Heart left ventricle (tissue), 16 donors: ENCODE results near the gene ZNF254. TPM values are rescaled to one million over a fixed set of nuclear protein-coding genes. Genes with fewer than 3 reads are reported as not detected.

ENCODE experiments used
- ATAC-seq, 4 donors: fragments of 200-7000 bp; cut with Tn5 transposase; one replicate each; pipeline ENCODE4 v1.9.1; 2020 to 2022; ENCODE audit warnings: moderate library complexity in 4 of 4, mild to moderate bottlenecking in 3 of 4, moderate number of reproducible peaks in 1 of 4
- DNase-seq, 5 donors: peaks; one replicate each; pipeline ENCODE4 v3.0.0-alpha.2; 2020
- H3K27ac ChIP-seq, 12 donors: fragments of 200-600 bp; sonication (generic) in 4 of 12; one replicate each; pipeline versions ENCODE4 v1.5.0 to v1.8.0; 2016 to 2022; ENCODE audit warnings: mild to moderate bottlenecking in 2 of 12
- H3K27me3 ChIP-seq, 9 donors: fragments of 200-600 bp; sonication (generic) in 2 of 9; one replicate each; pipeline versions ENCODE4 v1.5.1 to v1.8.0; 2016 to 2022; ENCODE audit warnings: mild to moderate bottlenecking in 3 of 9
- H3K36me3 ChIP-seq, 9 donors: fragments of 200-600 bp; sonication (generic) in 2 of 9; one replicate each; pipeline versions ENCODE4 v1.5.0 to v1.8.0; 2018 to 2022; ENCODE audit warnings: mild to moderate bottlenecking in 2 of 9
- H3K4me1 ChIP-seq, 12 donors: fragments of 200-600 bp; sonication (generic) in 4 of 12; one replicate each; pipeline versions ENCODE4 v1.5.0 to v1.8.0; 2016 to 2022; ENCODE audit warnings: mild to moderate bottlenecking in 3 of 12
- H3K4me3 ChIP-seq, 12 donors: fragments of 200-600 bp; sonication (generic) in 4 of 12; one replicate each; pipeline versions ENCODE4 v1.5.0 to v1.8.0; 2017 to 2022; ENCODE audit warnings: mild to moderate bottlenecking in 9 of 12, moderate library complexity in 4 of 12
- H3K9me3 ChIP-seq, 12 donors: fragments of 200-600 bp; sonication (generic) in 4 of 12; one replicate each; pipeline versions ENCODE4 v1.5.0 to v1.8.0; 2016 to 2022; ENCODE audit warnings: mild to moderate bottlenecking in 1 of 12
- CTCF ChIP-seq, 12 donors: fragments of 200-600 bp; sonication (generic) in 4 of 12; IDR thresholded peaks; one replicate each; pipeline versions ENCODE4 v1.5.0 to v1.8.0; 2018 to 2022; ENCODE audit warnings: antibody characterized with exemption in 12 of 12, mild to moderate bottlenecking in 5 of 12
- POLR2A ChIP-seq, 2 donors: fragments of 450-650 bp; IDR thresholded peaks; one replicate each; pipeline ENCODE4 v1.6.1; 2017; ENCODE audit warnings: antibody characterized with exemption in 2 of 2, mild to moderate bottlenecking in 2 of 2, moderate library complexity in 2 of 2
- WGBS, 4 donors: extraction: QIAGEN DNeasy Blood & Tissue Kit in 2 of 4; methylation state at CpG; one replicate each; pipeline versions ENCODE4 v1.1.5 to v1.1.7; 2013 to 2018; 5-methylcytosine and 5-hydroxymethylcytosine counted together
- intact Hi-C, 10 donors: fragments of 100-400 bp; cut with DNase I; formaldehyde crosslinking; loops; one replicate each; pipeline versions ENCODE4 v1.11.1 to v1.14.2; 2022
- polyA plus RNA-seq, 2 donors: library from polyadenylated mRNA; stranded (reverse); fragments of 200-250 nt; gene quantifications; one replicate each; pipeline ENCODE4 v1.2.3, GENCODE V29; 2013
- total RNA-seq, 9 donors: library from RNA; depleted of rRNA in 2 of 9; stranded (reverse); fragments of >200 nt in 2 of 9; fragmentation: NEBNext Ultra II Directional in 3 of 9; extraction: Animal tissue kit (Norgen Biotek cat#: 25700) in 3 of 9; gene quantifications; one replicate each; pipeline versions ENCODE4 v1.1.0 to v1.2.4, GENCODE V29; 2016 to 2023
- donor health status: ischemic (EF 13 %, LVEDD 7.1; RV severe dilation, severe dysfunction).
- donor health status: healthy with polysubstance abuse.
- donor health status: DM: no; HTN: yes; CAD: no.
- donor health status: DM: no; HTN: no; CAD: no.
- donor health status: ischemic (EF 25% LVEDD 6.9; RV normal size, moderate dysfunction).
- donor health status: ischemic (EF 25% LVEDD 5.7; RV mildly dilated, moderate dysfunction).
- donor health status: healthy.
- donor health status: DM: yes; HTN: yes; CAD: no.
- donor health status: ischemic (EF 35%, LVEDD 5.7; RV mildly dilated, moderate dysfunction).
- donor health status: nonischemic (EF 11% LVEDD 7.7; RV severe dilation, severe dysfunction).
- donor health status: DM: yes; HTN: yes; CAD: no.
- donor health status: PGD.
- donor health status: ischemic (EF 29% LVEDD 5.4; RV normal size, mild dysfunction).
- donor health status: nonischemic (EF 23%, LVEDD 6.1; RV moderate dilation, normal function).

ZNF254 gene
- total and polyA plus RNA-seq, 11 donors = 4.1 to 15.8 (median 8.7) TPM

- intact Hi-C loops = no loop called here
- ATAC-seq = no peak
These were observed 33.4 kb upstream of the ZNF254 start for GRCh38 chr19:24053601-24054000.

GRCh38 chr19:24054044-24054935, 32.7 kb upstream of the ZNF254 start:
- Histone ChIP-seq H3K4me1 (no peaks in the 10 kb centered on the region), H3K27me3 (no peaks in the 10 kb centered on the region), H3K4me3 (no peak overlapping the region), H3K36me3 (peaks cover 0 to 99% (median 92%) of the 10 kb centered on the region in 9 donors), H3K9me3 (no peaks in the 10 kb centered on the region), H3K27ac (no peak overlapping the region)
- ATAC-seq (no peak), DNase-seq (no peak)
- 76 to 89% (median 82%) methylated on average over 5 of the region's 5 CpGs for WGBS, 4 donors
- intact Hi-C loops = no loop called here
- TF ChIP-seq POLR2A (IDR thresholded peaks at IDR 0.05) (no peak), CTCF (IDR thresholded peaks at IDR 0.05) (no peak)

More at GRCh38 chr19:24053601-24054000, 33.4 kb upstream of the ZNF254 start:
- Histone ChIP-seq H3K4me3 (no peak overlapping the region), H3K4me1 (no peaks in the 10 kb centered on the region), H3K27ac (no peak overlapping the region), H3K27me3 (no peaks in the 10 kb centered on the region), H3K9me3 (no peaks in the 10 kb centered on the region), H3K36me3 (peaks cover 0 to 99% (median 88%) of the 10 kb centered on the region in 9 donors)
- no peak for TF ChIP-seq POLR2A (IDR thresholded peaks at IDR 0.05)
- no peak for TF ChIP-seq CTCF (IDR thresholded peaks at IDR 0.05)
- no peak for DNase-seq
- WGBS, 4 donors = 93 to 100% (median 96%) methylated on average over 4 of the region's 4 CpGs

GRCh38 chr19:24055548-24055947, 31.4 kb upstream of the ZNF254 start:
- Histone ChIP-seq H3K27me3 (no peaks in the 10 kb centered on the region), H3K9me3 (no peaks in the 10 kb centered on the region), H3K4me1 (no peaks in the 10 kb centered on the region), H3K4me3 (no peak overlapping the region), H3K27ac (no peak overlapping the region), H3K36me3 (peaks cover 0 to 98% (median 92%) of the 10 kb centered on the region in 9 donors)
- intact Hi-C loops = no loop called here
- TF ChIP-seq POLR2A (IDR thresholded peaks at IDR 0.05) (no peak), CTCF (IDR thresholded peaks at IDR 0.05) (no peak)
- no peak for DNase-seq
- no peak for ATAC-seq
- WGBS, 4 donors = 91 to 99% (median 97%) methylated on average over 3 of the region's 3 CpGs

- Histone ChIP-seq H3K9me3 (no peaks in the 10 kb centered on the region), H3K27ac (no peak overlapping the region), H3K27me3 (no peaks in the 10 kb centered on the region), H3K36me3 (peaks cover 0 to 93% (median 88%) of the 10 kb centered on the region in 9 donors), H3K4me3 (no peak overlapping the region), H3K4me1 (no peaks in the 10 kb centered on the region)
- intact Hi-C loops = no loop called here
- TF ChIP-seq CTCF (IDR thresholded peaks at IDR 0.05) (no peak), POLR2A (IDR thresholded peaks at IDR 0.05) (no peak)
- 86 to 92% (median 88%) methylated on average over 5 of the region's 5 CpGs for WGBS, 4 donors
- DNase-seq (no peak), ATAC-seq (no peak)
These were observed 29.8 kb upstream of the ZNF254 start for GRCh38 chr19:24057144-24057543.
